ENCODE results near the gene LRMDA. TPM values are rescaled to one million over a fixed set of nuclear protein-coding genes. Genes with fewer than 3 reads are reported as not detected.

The LRMDA gene
- total RNA-seq, 6 donors from 2014 or later, result 12.8 to 185 (median 18.1) TPM

DNA sequence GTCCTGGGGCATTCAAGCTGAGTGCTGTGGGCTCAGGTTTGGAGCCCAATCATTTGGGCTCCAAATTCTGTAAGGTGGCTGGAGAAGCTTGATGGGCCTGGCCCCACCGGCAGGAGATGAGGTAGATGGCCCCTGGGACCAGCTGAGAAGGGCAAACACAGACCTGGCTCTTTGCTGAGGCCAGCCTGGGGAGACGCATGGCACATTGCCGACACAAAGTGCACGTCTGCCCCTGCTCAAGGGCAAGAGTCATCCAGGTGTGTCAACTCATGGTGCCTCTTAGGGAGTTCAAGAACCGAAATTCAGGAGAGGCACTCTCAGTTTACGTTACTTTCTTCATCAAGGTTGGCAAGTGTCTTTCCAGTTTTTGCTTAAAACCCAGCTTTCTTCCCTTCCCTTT is 227.5 kb downstream of the LRMDA start:
- Histone ChIP-seq H3K27ac (no peak overlapping the region), H3K4me1 (peaks cover 16 to 35% (median 24%) of the 10 kb centered on the region in 4 donors), H3K9me3 (no peaks in the 10 kb centered on the region), H3K36me3 (no peaks in the 10 kb centered on the region), H3K27me3 (no peaks in the 10 kb centered on the region), H3K4me3 (no peak overlapping the region)
- TF ChIP-seq POLR2AphosphoS5 (IDR thresholded peaks at IDR 0.05) (no peak), POLR2A (IDR thresholded peaks at IDR 0.05) (no peak), EP300 (IDR thresholded peaks at IDR 0.05) (no peak), CTCF (IDR thresholded peaks at IDR 0.05) (no peak)
- DNase-seq, result peak; percentile 2 to 52
- 72 to 77% methylated on average over 5 to 6 of the region's 6 CpGs for WGBS, 2 donors
- ATAC-seq (ENCODE audit: low FRiP score in 2 of 2), result no peak

DNA sequence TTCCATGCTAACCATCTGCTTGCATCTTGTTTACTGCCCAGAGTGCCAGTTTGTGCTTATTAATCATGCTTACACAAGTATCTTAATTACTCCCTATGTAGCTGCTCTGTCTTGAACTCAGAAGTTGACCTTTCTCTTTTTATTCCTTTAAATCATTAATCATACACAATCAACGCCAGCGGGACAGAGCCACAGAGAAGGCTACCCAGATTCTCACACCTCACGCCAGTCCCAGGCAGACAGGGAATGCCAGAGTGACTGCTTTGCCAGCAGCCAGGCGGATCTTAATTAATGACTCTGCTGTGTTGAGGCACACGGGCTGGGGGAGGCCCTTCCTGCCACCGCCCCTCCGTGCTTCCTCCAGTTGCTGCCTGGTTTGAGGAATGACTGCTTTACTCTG is 229.4 kb downstream of the LRMDA start:
- WGBS, 2 donors, result 51 to 54% methylated on average over 7 of the region's 7 CpGs
- DNase-seq, result peak in 1 of 2 donors; percentile 4
- Histone ChIP-seq H3K4me3 (no peak overlapping the region), H3K4me1 (peaks cover 9 to 35% (median 23%) of the 10 kb centered on the region in 4 donors), H3K9me3 (no peaks in the 10 kb centered on the region), H3K27me3 (no peaks in the 10 kb centered on the region), H3K27ac (no peak overlapping the region), H3K36me3 (no peaks in the 10 kb centered on the region)
- no peak for ATAC-seq (ENCODE audit: low FRiP score in 2 of 2)
- TF ChIP-seq POLR2AphosphoS5 (IDR thresholded peaks at IDR 0.05) (peak in 1 of 2 donors; percentile 33), CTCF (IDR thresholded peaks at IDR 0.05) (no peak), EP300 (IDR thresholded peaks at IDR 0.05) (no peak), POLR2A (IDR thresholded peaks at IDR 0.05) (no peak)

DNA sequence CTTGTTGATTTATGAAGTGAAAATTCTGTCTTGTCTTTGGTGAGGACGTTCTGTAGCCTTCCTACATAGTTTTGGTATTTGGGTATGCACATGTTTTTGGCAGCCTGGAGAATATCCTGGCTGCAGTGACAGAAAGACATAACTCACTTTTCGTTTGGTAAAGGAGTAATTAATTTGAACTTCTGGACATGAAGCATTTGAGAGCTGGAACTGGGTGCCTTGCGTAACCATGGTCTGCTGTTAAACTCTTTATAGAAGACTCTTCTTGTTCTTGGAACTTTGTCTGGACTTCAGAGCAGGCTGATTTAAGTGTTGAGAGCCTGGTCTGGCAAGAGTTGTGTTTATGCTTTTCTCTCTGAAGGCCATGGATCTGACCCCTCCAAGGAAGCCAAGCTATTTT is 231.3 kb downstream of the LRMDA start:
- H3K4me1 ChIP-seq, result peaks cover 9 to 30% (median 18%) of the 10 kb centered on the region in 4 donors
- H3K9me3 ChIP-seq, result no peaks in the 10 kb centered on the region
- ATAC-seq (ENCODE audit: low FRiP score in 2 of 2), result peak; percentile 73 to 78
- DNase-seq, result peak in 1 of 2 donors; percentile 59
- no peaks in the 10 kb centered on the region for H3K36me3 ChIP-seq
- 48 to 49% methylated on average over 3 of the region's 3 CpGs for WGBS, 2 donors
- H3K4me3 ChIP-seq, result no peak overlapping the region
- H3K27me3 ChIP-seq, result no peaks in the 10 kb centered on the region
- peak overlapping the region in 2 of 4 donors; percentile 45 to 69 for H3K27ac ChIP-seq
- no peak for TF ChIP-seq POLR2A (IDR thresholded peaks at IDR 0.05)
- peak in 1 of 2 donors; percentile 39 for TF ChIP-seq POLR2AphosphoS5 (IDR thresholded peaks at IDR 0.05)
- TF ChIP-seq EP300 (IDR thresholded peaks at IDR 0.05), result no peak
- no peak for TF ChIP-seq CTCF (IDR thresholded peaks at IDR 0.05)

DNA sequence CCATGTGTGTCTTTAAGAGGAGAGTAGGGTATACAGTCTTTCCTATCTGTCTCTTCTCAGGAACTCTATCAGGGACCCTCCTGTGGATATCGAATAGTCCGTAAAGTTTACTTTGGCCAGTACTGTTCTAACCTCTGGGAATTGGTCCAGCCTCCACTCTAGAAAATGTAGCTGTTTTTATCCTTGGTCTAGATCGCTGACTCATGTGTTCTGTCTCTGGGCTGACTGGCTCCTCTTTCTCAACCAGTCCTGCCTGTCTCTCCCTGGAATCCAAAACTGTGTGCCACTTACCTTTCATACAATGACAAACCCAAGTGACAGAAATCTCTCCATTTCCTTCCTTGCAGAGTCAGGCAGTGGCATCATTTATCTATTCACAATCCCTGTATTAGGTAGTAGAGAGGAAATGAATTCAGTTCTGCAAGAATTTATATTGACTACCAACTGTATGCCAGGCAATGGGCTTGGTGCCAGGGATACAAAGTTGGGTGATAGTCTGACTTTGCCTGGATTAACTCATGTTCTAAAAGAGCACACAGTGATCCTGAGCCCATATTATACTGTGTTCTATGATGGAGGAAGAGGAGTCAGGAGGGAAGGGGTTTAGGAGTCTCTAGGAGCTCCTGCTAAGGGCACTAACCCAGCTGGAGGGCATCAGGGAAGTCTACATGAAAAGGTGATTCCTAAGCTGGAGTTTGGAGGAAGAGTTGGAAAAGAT is 232.7 kb downstream of the LRMDA start:
- Histone ChIP-seq H3K27ac (peak overlapping the region in 2 of 4 donors; percentile 45), H3K4me1 (peaks cover 9 to 25% (median 18%) of the 10 kb centered on the region in 4 donors), H3K27me3 (no peaks in the 10 kb centered on the region), H3K9me3 (no peaks in the 10 kb centered on the region), H3K4me3 (no peak overlapping the region), H3K36me3 (no peaks in the 10 kb centered on the region)
- ATAC-seq (ENCODE audit: low FRiP score in 2 of 2) (peak in 1 of 2 donors; percentile 31), DNase-seq (peak in 1 of 2 donors; percentile 35)
- TF ChIP-seq EP300 (IDR thresholded peaks at IDR 0.05) (no peak), POLR2A (IDR thresholded peaks at IDR 0.05) (no peak), CTCF (IDR thresholded peaks at IDR 0.05) (no peak), POLR2AphosphoS5 (IDR thresholded peaks at IDR 0.05) (no peak)
- WGBS, 2 donors, result 29 to 70% methylated on average over 3 of the region's 3 CpGs

DNA sequence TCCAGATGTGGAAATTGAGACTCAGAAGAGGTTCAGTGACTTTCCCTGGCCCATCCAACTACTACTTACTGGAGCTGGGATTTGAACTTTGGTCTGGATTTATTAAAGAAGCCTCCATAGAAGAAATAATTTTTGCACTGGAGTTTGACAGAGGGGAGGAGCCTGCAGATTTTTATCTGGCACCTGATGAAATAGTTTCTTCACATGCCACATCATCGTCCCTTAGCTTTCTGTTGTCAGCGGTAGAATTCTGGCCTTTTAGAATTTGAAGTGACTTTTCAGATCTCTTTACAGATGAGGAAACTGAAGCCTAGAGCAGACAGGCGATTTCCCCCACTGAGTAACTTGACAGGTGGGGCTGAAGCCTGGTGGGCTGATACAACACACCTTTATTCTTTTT is 233.5 kb downstream of the LRMDA start:
- H3K27ac ChIP-seq, result no peak overlapping the region
- H3K27me3 ChIP-seq, result no peaks in the 10 kb centered on the region
- H3K4me3 ChIP-seq, result no peak overlapping the region
- 81 to 87% methylated on average over 3 of the region's 3 CpGs for WGBS, 2 donors
- TF ChIP-seq EP300 (IDR thresholded peaks at IDR 0.05) (no peak), POLR2AphosphoS5 (IDR thresholded peaks at IDR 0.05) (no peak), POLR2A (IDR thresholded peaks at IDR 0.05) (no peak), CTCF (IDR thresholded peaks at IDR 0.05) (no peak)
- no peaks in the 10 kb centered on the region for H3K36me3 ChIP-seq
- ATAC-seq (ENCODE audit: low FRiP score in 2 of 2) (no peak), DNase-seq (no peak)
- H3K4me1 ChIP-seq, result peaks cover 9 to 23% (median 16%) of the 10 kb centered on the region in 4 donors
- no peaks in the 10 kb centered on the region for H3K9me3 ChIP-seq
